Aorta (tissue), 5 donors: ENCODE data around the gene FAM110D. TPM values are rescaled to one million over a fixed set of nuclear protein-coding genes. Genes with fewer than 3 reads are reported as not detected.

Experiments used
- ATAC-seq: fragments of 200-7000 bp; cut with Tn5 transposase; one replicate; pipeline ENCODE4 v1.9.1; 2022; ENCODE audit warnings: moderate library complexity; ENCODE audit not compliant: low FRiP score
- DNase-seq, 2 donors: peaks; one replicate each; pipeline ENCODE4 v3.0.0-alpha.2; 2020
- H3K27ac ChIP-seq, 2 donors: one replicate each; pipeline ENCODE4 v1.5.1; 2013; ENCODE audit warnings: low read length in 2 of 2, mild to moderate bottlenecking in 2 of 2, moderate library complexity in 2 of 2, control low read depth in 1 of 2, inconsistent platforms in 1 of 2, low read depth in 1 of 2
- H3K27me3 ChIP-seq, 2 donors: one replicate each; pipeline ENCODE4 v1.6.1; 2013; ENCODE audit warnings: control low read depth in 1 of 2, low read length in 1 of 2, mild to moderate bottlenecking in 1 of 2, moderate library complexity in 1 of 2; ENCODE audit not compliant: insufficient read depth in 2 of 2, control insufficient read depth in 1 of 2
- H3K36me3 ChIP-seq, 2 donors: one replicate each; pipeline ENCODE4 v1.6.1; 2013; ENCODE audit warnings: control low read depth in 1 of 2, low read length in 1 of 2, mild to moderate bottlenecking in 1 of 2; ENCODE audit not compliant: insufficient read depth in 2 of 2, control insufficient read depth in 1 of 2
- H3K4me1 ChIP-seq, 2 donors: one replicate each; pipeline ENCODE4 v1.6.1; 2013; ENCODE audit warnings: low read length in 2 of 2, control low read depth in 1 of 2, mild to moderate bottlenecking in 1 of 2, moderate library complexity in 1 of 2; ENCODE audit not compliant: insufficient read depth in 2 of 2, control insufficient read depth in 1 of 2
- H3K4me3 ChIP-seq, 2 donors: one replicate each; pipeline ENCODE4 v1.5.1; 2013; ENCODE audit warnings: low read length in 2 of 2, control low read depth in 1 of 2, mild to moderate bottlenecking in 1 of 2
- H3K9me3 ChIP-seq: one replicate; pipeline ENCODE4 v1.6.1; 2013; ENCODE audit warnings: mild to moderate bottlenecking, low read length; ENCODE audit not compliant: control insufficient read depth
- WGBS, 2 donors: extraction: QIAGEN DNeasy Blood & Tissue Kit; methylation state at CpG; one replicate each; pipeline ENCODE4 v1.1.7; 2013; 5-methylcytosine and 5-hydroxymethylcytosine counted together
- intact Hi-C, 2 donors: fragments of 100-400 bp; cut with DNase I; formaldehyde crosslinking; loops; one replicate each; pipeline versions ENCODE4 v1.14.2 to v1.15.0; 2022
- long read RNA-seq, 2 donors: library from polyadenylated mRNA; unstranded; transcript quantifications; one replicate each; pipeline ENCODE4 v2.0.0, GENCODE V29; 2020 to 2021
- polyA plus RNA-seq, 2 donors: library from polyadenylated mRNA; stranded (reverse); fragments of 200-250 nt; gene quantifications; one replicate each; pipeline ENCODE4 v1.2.3, GENCODE V29; 2013
- total RNA-seq, 2 donors: library from RNA; stranded (reverse); fragmentation: NEBNext Ultra II Directional; extraction: Animal tissue kit (Norgen Biotek cat#: 25700); gene quantifications; one replicate each; pipeline ENCODE4 v1.2.1, GENCODE V29; 2021
- donor health status: healthy with polysubstance abuse.
- donor health status: Bipolar disorder and iron deficiency.
- donor health status: DM: no; HTN: no; CAD: no.
- donor health status: DM: no; HTN: no; CAD: no.
- donor health status: DM: yes; HTN: yes; CAD: no.

The FAM110D gene
- 10 to 100 TPM in 1 of 2 donors, 1 to 10 TPM in 1; 5.0 to 15.7 TPM for total RNA-seq
- 1 to 10 TPM in 1 of 2 donors, under 1 TPM in 1; 0.25 to 1.4 TPM for polyA plus RNA-seq
- long read RNA-seq, donor 1, partial matches to known transcripts, result 0 of 2 reads
- long read RNA-seq, donor 1, other reads (novel, unspliced or antisense), result 2 of 2 reads
- long read RNA-seq, donor 2, transcript FAM110D-201 (2 exons, 2,858 nt), result major isoform, 31 of 37 reads
- long read RNA-seq, donor 2, partial matches to known transcripts, result 0 of 37 reads
- long read RNA-seq, donor 2, other reads (novel, unspliced or antisense), result 6 of 37 reads

- Histone ChIP-seq H3K4me1 (no peaks in the 10 kb centered on the region), H3K9me3 (no peaks in the 10 kb centered on the region), H3K27ac (no peak within 1 kb of the TSS), H3K36me3 (no peaks in the 10 kb centered on the region), H3K4me3 (no peak within 1 kb of the TSS), H3K27me3 (no peaks in the 10 kb centered on the region)
- no peak for ATAC-seq
- 54 to 55% methylated on average over 6 of the region's 6 CpGs for WGBS, 2 donors
- intact Hi-C loops, result no loop called here
- peak in 1 of 2 donors; percentile 17 for DNase-seq
Observed at GRCh38 chr1:26158908-26159742, at the start of gene FAM110D. FAM110D (plus strand) TSS chr1:26159079; CDS start chr1:26161292, 2,213 bp downstream.

GRCh38 chr1:26109229-26110164 lies 49.4 kb upstream of the FAM110D start:
- Histone ChIP-seq H3K4me1 (no peaks in the 10 kb centered on the region), H3K36me3 (no peaks in the 10 kb centered on the region), H3K4me3 (no peak overlapping the region), H3K9me3 (no peaks in the 10 kb centered on the region), H3K27me3 (no peaks in the 10 kb centered on the region), H3K27ac (no peak overlapping the region)
- intact Hi-C loops, result loop anchor here (5.0 to 10.0 kb wide), 4 partner anchors 53 to 215 kb away; partner anchors contain the start of genes C1orf232 (in 1 of the 2) and ZNF593 (in 1 of the 2)
- ATAC-seq, result no peak
- 93 to 95% methylated on average over 5 of the region's 5 CpGs for WGBS, 2 donors
- DNase-seq, result no peak

GRCh38 chr1:26110731-26111529 lies 47.9 kb upstream of the FAM110D start:
- DNase-seq (peak; percentile 83 to 92), ATAC-seq (peak; percentile 75)
- WGBS, 2 donors, result 0% methylated on average over 46 to 85 of the region's 85 CpGs
- Histone ChIP-seq H3K4me3 (peak overlapping the region; percentile 50 to 74), H3K9me3 (no peaks in the 10 kb centered on the region), H3K4me1 (no peaks in the 10 kb centered on the region), H3K27ac (peak overlapping the region; percentile 60 to 76), H3K36me3 (no peaks in the 10 kb centered on the region), H3K27me3 (no peaks in the 10 kb centered on the region)
- intact Hi-C loops, result loop anchor here (5.0 to 10.0 kb wide), 2 partner anchors 56 to 216 kb away; partner anchors contain the start of genes C1orf232 (in 1 of the 2) and ZNF593 (in 1 of the 2)

GRCh38 chr1:26111530-26112406 lies 47.1 kb upstream of the FAM110D start, which contains the start of gene PDIK1L:
PDIK1L (plus strand) TSS chr1:26111824; CDS start chr1:26114309, 2,485 bp downstream.
- WGBS, 2 donors, result 0 to 1% methylated on average over 80 to 96 of the region's 96 CpGs
- H3K27ac ChIP-seq, result peak within 1 kb of the TSS; percentile 62 to 76
- H3K4me3 ChIP-seq, result peak within 1 kb of the TSS; percentile 71 to 93
- H3K36me3 ChIP-seq, result no peaks in the 10 kb centered on the region
- intact Hi-C loops, result loop anchor here (5.0 to 10.0 kb wide), 2 partner anchors 56 to 217 kb away; partner anchors contain the start of genes C1orf232 (in 1 of the 2) and ZNF593 (in 1 of the 2)
- peak; percentile 96 to 97 for DNase-seq
- ATAC-seq, result peak; percentile 98
- H3K27me3 ChIP-seq, result no peaks in the 10 kb centered on the region
- no peaks in the 10 kb centered on the region for H3K9me3 ChIP-seq
- H3K4me1 ChIP-seq, result no peaks in the 10 kb centered on the region

GRCh38 chr1:26112407-26112775 lies 46.5 kb upstream of the FAM110D start:
- 4 to 5% methylated on average over 9 of the region's 9 CpGs for WGBS, 2 donors
- intact Hi-C loops, result loop anchor here (5.0 to 10.0 kb wide), 2 partner anchors 55 to 218 kb away; partner anchors contain the start of genes C1orf232 (in 1 of the 2) and ZNF593 (in 1 of the 2)
- DNase-seq (no peak), ATAC-seq (no peak)
- Histone ChIP-seq H3K4me3 (peak overlapping the region; percentile 71 to 93), H3K4me1 (no peaks in the 10 kb centered on the region), H3K9me3 (no peaks in the 10 kb centered on the region), H3K27ac (peak overlapping the region; percentile 43 to 62), H3K36me3 (no peaks in the 10 kb centered on the region), H3K27me3 (no peaks in the 10 kb centered on the region)

GRCh38 chr1:26114165-26114927 lies 44.5 kb upstream of the FAM110D start:
- Histone ChIP-seq H3K27ac (no peak overlapping the region), H3K4me1 (no peaks in the 10 kb centered on the region), H3K9me3 (no peaks in the 10 kb centered on the region), H3K36me3 (no peaks in the 10 kb centered on the region), H3K27me3 (no peaks in the 10 kb centered on the region), H3K4me3 (no peak overlapping the region)
- intact Hi-C loops, result loop anchor here (5.0 to 10.0 kb wide), 2 partner anchors 53 to 220 kb away; partner anchors contain the start of genes C1orf232 (in 1 of the 2) and ZNF593 (in 1 of the 2)
- whole genome bisulfite sequencing, 2 donors, result 75 to 78% methylated on average over 12 of the region's 12 CpGs
- no peak for DNase-seq
- ATAC-seq, result no peak
